Ovary (tissue), 3 donors: ENCODE measurements around the gene NDUFAB1.

Experiments
- EP300 ChIP-seq: sonication (generic); formaldehyde crosslinking; IDR thresholded peaks from one replicate; pipeline ENCODE4 v1.6.1; 2017; ENCODE audit warnings: antibody characterized with exemption
- POLR2A ChIP-seq: fragments of 450-650 bp; IDR thresholded peaks from one replicate; pipeline ENCODE4 v1.6.1; 2017; ENCODE audit warnings: antibody characterized with exemption, mild to moderate bottlenecking, moderate library complexity
- TF ChIP-seq, protein P1 (sequence below), 3 donors: fragments of 450-650 bp in 2 of 3; fragments of 200-600 bp in 1 of 3; IDR thresholded peaks; one replicate each; pipeline versions ENCODE4 v1.5.1 to v1.8.0; 2016 to 2022; ENCODE audit warnings: antibody characterized with exemption in 3 of 3, mild to moderate bottlenecking in 1 of 3
- donor health status: DM: no; HTN: no; CAD: no.

DNA sequence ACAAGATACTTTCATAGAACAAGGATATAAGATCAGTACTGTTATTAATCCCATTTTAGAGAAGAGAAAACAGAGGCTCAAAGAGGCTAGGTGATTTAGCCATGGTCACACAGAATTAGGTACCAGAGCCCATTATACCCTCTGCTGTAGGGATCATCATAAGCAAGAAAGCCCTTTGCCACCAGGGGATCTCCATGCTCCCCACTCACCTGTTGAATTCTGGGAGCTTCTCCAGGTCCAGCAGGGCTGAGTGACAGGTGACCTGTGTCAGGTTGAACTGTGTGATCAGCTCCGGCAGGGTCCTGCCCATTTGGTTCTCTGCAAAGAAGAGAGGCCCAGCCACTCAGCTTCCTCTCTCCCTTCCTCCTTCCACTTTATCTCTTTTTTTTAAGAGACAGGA is 63.7 kb downstream of the NDUFAB1 start:
- TF ChIP-seq, protein P1, sequence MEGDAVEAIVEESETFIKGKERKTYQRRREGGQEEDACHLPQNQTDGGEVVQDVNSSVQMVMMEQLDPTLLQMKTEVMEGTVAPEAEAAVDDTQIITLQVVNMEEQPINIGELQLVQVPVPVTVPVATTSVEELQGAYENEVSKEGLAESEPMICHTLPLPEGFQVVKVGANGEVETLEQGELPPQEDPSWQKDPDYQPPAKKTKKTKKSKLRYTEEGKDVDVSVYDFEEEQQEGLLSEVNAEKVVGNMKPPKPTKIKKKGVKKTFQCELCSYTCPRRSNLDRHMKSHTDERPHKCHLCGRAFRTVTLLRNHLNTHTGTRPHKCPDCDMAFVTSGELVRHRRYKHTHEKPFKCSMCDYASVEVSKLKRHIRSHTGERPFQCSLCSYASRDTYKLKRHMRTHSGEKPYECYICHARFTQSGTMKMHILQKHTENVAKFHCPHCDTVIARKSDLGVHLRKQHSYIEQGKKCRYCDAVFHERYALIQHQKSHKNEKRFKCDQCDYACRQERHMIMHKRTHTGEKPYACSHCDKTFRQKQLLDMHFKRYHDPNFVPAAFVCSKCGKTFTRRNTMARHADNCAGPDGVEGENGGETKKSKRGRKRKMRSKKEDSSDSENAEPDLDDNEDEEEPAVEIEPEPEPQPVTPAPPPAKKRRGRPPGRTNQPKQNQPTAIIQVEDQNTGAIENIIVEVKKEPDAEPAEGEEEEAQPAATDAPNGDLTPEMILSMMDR (IDR thresholded peaks at IDR 0.05) = no peak
- TF ChIP-seq EP300 (no peak), POLR2A (no peak)
